Uterus (tissue), 4 donors: ENCODE measurements around the gene RPS19BP1. TPM values are rescaled to one million over a fixed set of nuclear protein-coding genes. Genes with fewer than 3 reads are reported as not detected.

Experiments used
- DNase-seq, 2 donors: peaks; one replicate each; pipeline ENCODE4 v3.0.0-alpha.2; 2019 to 2020
- H3K27ac ChIP-seq, 2 donors: fragments of 200-600 bp; sonication (generic); 1 replicate in 1 of 2; 2 replicates in 1 of 2; pipeline ENCODE4 v1.5.1; 2016 to 2018
- H3K27me3 ChIP-seq, 2 donors: fragments of 200-600 bp; sonication (generic); one replicate each; pipeline ENCODE4 v1.5.1; 2018 to 2019; ENCODE audit warnings: control low read depth in 1 of 2
- H3K36me3 ChIP-seq, 2 donors: fragments of 200-600 bp; sonication (generic); one replicate each; pipeline ENCODE4 v1.5.1; 2019; ENCODE audit warnings: control low read depth in 1 of 2
- H3K4me1 ChIP-seq, 2 donors: fragments of 200-600 bp; sonication (generic); one replicate each; pipeline ENCODE4 v1.5.1; 2018 to 2019; ENCODE audit warnings: control low read depth in 1 of 2
- H3K4me3 ChIP-seq, 2 donors: fragments of 200-600 bp; sonication (generic); 1 replicate in 1 of 2; 2 replicates in 1 of 2; pipeline ENCODE4 v1.5.1; 2018 to 2019; ENCODE audit warnings: mild to moderate bottlenecking in 1 of 2
- H3K9me3 ChIP-seq, 2 donors: fragments of 200-600 bp; sonication (generic); one replicate each; pipeline ENCODE4 v1.5.1; 2019; ENCODE audit warnings: control low read depth in 1 of 2
- POLR2A ChIP-seq, 2 donors: fragments of 450-650 bp; IDR thresholded peaks; one replicate each; pipeline ENCODE4 v1.6.1; 2016; ENCODE audit warnings: antibody characterized with exemption in 2 of 2, mild to moderate bottlenecking in 1 of 2, moderate library complexity in 1 of 2
- intact Hi-C: fragments of 100-400 bp; cut with DNase I; formaldehyde crosslinking; loops from one replicate; pipeline ENCODE4 v1.15.1; 2023; ENCODE audit warnings: low total_unique reads
- total RNA-seq, 4 donors: library from RNA; depleted of rRNA in 3 of 4; stranded (reverse); fragments of >200 nt in 3 of 4; gene quantifications; one replicate each; pipeline versions ENCODE4 v1.1.0 to v1.2.4, GENCODE V29; 2014 to 2023
- TF ChIP-seq, protein P1 (sequence below), 4 experiments: fragments of 200-600 bp in 2 of 4; fragments of 450-650 bp in 2 of 4; sonication (generic) in 2 of 4; IDR thresholded peaks; one replicate each; pipeline ENCODE4 v1.5.1; 2016 to 2019; ENCODE audit warnings: antibody characterized with exemption in 4 of 4, mild to moderate bottlenecking in 2 of 4, moderate library complexity in 1 of 4
- donor health status: DM: yes; HTN: yes; CAD: no.

RPS19BP1 gene
- total RNA-seq, 4 donors from 2014 or later = 24.5 to 125 (median 50.7) TPM

DNA sequence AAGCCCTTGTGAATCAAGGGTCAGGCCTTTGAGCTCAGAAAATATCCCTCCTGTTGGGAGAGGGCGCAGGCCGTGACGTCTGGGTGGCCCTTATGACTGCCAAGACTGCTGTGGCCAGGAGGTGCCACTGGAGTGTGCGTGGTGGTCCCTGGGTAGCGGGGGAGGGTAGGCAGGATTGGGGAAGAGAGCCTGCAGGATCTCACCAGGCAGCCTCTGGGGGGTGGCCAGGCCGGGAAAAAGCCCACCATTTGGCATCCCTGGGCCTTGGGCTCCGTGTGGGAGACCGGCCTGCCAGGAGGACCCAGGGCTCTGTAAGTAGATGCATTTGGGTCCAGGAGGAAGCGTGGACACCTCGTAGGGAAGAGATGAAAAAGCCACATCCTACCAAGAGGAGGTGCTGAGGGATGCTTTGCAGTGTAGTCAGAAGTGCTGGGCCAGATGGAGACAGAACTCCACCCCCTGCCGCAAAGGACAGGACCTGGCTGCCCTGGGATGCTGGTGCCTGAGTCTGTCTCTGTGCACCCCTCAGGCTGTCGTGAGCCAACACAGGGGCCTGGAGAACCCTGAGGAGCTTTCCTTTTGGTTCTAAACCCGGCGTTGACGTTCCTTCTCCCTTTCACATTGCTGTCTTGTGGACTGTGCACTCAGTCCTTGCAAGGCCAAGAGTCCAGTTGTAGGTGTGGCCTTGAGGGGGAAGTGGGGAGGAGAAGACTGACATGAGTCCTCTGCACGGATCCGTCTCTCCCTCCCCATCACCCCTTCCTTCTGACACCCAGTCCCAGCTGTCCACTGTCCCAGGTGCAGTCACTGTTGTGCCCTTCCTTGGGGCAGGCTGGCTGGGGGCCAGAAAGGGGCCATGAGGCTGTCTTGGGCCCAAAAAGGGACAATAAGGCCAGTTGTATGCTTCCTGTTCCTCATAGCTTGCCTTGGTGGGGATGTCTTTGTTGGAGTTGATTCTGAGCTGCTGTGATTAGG is 43.2 kb downstream of the RPS19BP1 start:
- TF ChIP-seq POLR2A (IDR thresholded peaks at IDR 0.05) = no peak
- TF ChIP-seq, protein P1, sequence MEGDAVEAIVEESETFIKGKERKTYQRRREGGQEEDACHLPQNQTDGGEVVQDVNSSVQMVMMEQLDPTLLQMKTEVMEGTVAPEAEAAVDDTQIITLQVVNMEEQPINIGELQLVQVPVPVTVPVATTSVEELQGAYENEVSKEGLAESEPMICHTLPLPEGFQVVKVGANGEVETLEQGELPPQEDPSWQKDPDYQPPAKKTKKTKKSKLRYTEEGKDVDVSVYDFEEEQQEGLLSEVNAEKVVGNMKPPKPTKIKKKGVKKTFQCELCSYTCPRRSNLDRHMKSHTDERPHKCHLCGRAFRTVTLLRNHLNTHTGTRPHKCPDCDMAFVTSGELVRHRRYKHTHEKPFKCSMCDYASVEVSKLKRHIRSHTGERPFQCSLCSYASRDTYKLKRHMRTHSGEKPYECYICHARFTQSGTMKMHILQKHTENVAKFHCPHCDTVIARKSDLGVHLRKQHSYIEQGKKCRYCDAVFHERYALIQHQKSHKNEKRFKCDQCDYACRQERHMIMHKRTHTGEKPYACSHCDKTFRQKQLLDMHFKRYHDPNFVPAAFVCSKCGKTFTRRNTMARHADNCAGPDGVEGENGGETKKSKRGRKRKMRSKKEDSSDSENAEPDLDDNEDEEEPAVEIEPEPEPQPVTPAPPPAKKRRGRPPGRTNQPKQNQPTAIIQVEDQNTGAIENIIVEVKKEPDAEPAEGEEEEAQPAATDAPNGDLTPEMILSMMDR (IDR thresholded peaks at IDR 0.05) = no peak
- H3K27me3 ChIP-seq = no peaks in the 10 kb centered on the region
- H3K4me3 ChIP-seq = no peak overlapping the region
- H3K9me3 ChIP-seq = no peaks in the 10 kb centered on the region
- H3K27ac ChIP-seq = no peak overlapping the region
- no peaks in the 10 kb centered on the region for H3K4me1 ChIP-seq
- H3K36me3 ChIP-seq = no peaks in the 10 kb centered on the region
- no peak for DNase-seq
- intact Hi-C loops = no loop called here

DNA sequence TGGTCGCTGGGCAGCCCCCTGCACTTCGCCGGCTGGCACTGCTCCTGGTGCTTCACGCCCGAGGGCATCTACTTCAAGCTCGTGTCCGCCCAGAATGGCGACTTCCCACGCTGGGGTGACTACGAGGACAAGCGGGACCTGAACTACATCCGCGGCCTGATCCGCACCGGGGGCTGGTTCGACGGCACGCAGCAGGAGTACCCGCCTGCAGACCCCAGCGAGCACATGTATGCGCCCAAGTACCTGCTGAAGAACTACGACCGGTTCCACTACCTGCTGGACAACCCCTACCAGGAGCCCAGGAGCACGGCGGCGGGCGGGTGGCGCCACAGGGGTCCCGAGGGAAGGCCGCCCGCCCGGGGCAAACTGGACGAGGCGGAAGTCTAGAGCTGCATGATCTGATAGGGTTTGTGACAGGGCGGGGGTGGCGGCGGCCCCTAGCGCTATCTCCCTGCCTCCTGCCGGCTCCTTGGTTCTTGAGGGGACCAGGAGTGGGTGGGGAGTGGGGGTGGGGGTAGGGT is 43.9 kb downstream of the RPS19BP1 start:
- intact Hi-C loops = no loop called here
- DNase-seq = no peak
- no peaks in the 10 kb centered on the region for H3K4me1 ChIP-seq
- H3K27ac ChIP-seq = no peak overlapping the region
- TF ChIP-seq, protein P1 (IDR thresholded peaks at IDR 0.05) = no peak
- no peak for TF ChIP-seq POLR2A (IDR thresholded peaks at IDR 0.05)
- H3K4me3 ChIP-seq = no peak overlapping the region
- no peaks in the 10 kb centered on the region for H3K36me3 ChIP-seq
- H3K27me3 ChIP-seq = no peaks in the 10 kb centered on the region
- no peaks in the 10 kb centered on the region for H3K9me3 ChIP-seq

DNA sequence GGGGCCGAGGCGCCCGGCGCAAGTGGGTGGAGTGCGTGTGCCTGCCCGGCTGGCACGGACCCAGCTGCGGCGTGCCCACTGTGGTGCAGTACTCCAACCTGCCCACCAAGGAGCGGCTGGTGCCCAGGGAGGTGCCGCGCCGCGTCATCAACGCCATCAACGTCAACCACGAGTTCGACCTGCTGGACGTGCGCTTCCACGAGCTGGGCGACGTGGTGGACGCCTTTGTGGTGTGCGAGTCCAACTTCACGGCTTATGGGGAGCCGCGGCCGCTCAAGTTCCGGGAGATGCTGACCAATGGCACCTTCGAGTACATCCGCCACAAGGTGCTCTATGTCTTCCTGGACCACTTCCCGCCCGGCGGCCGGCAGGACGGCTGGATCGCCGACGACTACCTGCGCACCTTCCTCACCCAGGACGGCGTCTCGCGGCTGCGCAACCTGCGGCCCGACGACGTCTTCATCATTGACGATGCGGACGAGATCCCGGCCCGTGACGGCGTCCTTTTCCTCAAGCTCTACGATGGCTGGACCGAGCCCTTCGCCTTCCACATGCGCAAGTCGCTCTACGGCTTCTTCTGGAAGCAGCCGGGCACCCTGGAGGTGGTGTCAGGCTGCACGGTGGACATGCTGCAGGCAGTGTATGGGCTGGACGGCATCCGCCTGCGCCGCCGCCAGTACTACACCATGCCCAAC is 44.6 kb downstream of the RPS19BP1 start:
- no peaks in the 10 kb centered on the region for H3K36me3 ChIP-seq
- intact Hi-C loops = no loop called here
- no peaks in the 10 kb centered on the region for H3K27me3 ChIP-seq
- DNase-seq = no peak
- TF ChIP-seq POLR2A (IDR thresholded peaks at IDR 0.05) = no peak
- TF ChIP-seq, protein P1 (IDR thresholded peaks at IDR 0.05) = no peak
- no peaks in the 10 kb centered on the region for H3K4me1 ChIP-seq
- no peaks in the 10 kb centered on the region for H3K9me3 ChIP-seq
- H3K4me3 ChIP-seq = no peak overlapping the region
- no peak overlapping the region for H3K27ac ChIP-seq

DNA sequence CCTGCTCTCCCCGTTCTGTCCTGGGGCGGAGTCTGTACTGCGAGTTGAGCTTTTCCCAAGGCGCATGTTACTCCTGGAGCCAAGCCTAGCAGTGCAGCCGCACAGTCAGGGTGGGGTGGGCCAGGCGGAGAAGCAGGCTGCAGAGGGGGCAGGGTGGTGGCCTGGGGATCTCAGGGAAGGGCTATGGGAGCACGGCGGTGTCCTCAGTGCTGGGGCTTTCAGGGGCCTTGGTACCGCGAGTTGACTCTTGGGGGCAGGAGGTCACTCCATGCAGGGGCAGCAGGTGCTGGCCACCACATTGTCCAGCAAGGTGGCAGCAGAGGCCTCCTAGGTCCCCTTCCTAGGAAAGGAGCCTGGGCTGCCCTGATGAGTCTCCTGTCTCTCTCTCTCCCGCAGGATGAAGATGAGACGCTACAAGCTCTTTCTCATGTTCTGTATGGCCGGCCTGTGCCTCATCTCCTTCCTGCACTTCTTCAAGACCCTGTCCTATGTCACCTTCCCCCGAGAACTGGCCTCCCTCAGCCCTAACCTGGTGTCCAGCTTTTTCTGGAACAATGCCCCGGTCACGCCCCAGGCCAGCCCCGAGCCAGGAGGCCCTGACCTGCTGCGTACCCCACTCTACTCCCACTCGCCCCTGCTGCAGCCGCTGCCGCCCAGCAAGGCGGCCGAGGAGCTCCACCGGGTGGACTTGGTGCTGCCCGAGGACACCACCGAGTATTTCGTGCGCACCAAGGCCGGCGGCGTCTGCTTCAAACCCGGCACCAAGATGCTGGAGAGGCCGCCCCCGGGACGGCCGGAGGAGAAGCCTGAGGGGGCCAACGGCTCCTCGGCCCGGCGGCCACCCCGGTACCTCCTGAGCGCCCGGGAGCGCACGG is 45.4 kb downstream of the RPS19BP1 start:
- Histone ChIP-seq H3K36me3 (no peaks in the 10 kb centered on the region), H3K4me3 (no peak overlapping the region), H3K9me3 (no peaks in the 10 kb centered on the region), H3K27ac (no peak overlapping the region), H3K27me3 (no peaks in the 10 kb centered on the region), H3K4me1 (no peaks in the 10 kb centered on the region)
- intact Hi-C loops = no loop called here
- DNase-seq = no peak
- TF ChIP-seq, protein P1 (IDR thresholded peaks at IDR 0.05) = no peak
- TF ChIP-seq POLR2A (IDR thresholded peaks at IDR 0.05) = no peak
